Keratinocyte (primary cell): ENCODE measurements around the gene CEACAM19.
"Not testable (repeated sequence)": the region's sequence is repeated elsewhere in the genome, so short reads cannot be mapped to it uniquely, and the experiment has no call there.

ENCODE experiments used
- EZH2 ChIP-seq: IDR thresholded peaks from one replicate; pipeline ENCODE4 v1.6.1; 2012; ENCODE audit warnings: inconsistent platforms, mild to moderate bottlenecking, low read length, moderate library complexity
- TF ChIP-seq, protein P1 (sequence below), 3 experiments: IDR thresholded peaks in 1 of 3; conservative IDR thresholded peaks in 1 of 3; optimal IDR thresholded peaks in 1 of 3; 2 replicates in 2 of 3; 3 replicates in 1 of 3; pipeline versions ENCODE3 to v1.5.1; 2011; ENCODE audit warnings: low read length in 3 of 3, mild to moderate bottlenecking in 3 of 3, moderate library complexity in 2 of 3, control low read depth in 1 of 3, inconsistent platforms in 1 of 3; ENCODE audit not compliant: insufficient read depth in 2 of 3; ENCODE audit errors: extremely low read depth in 1 of 3

DNA sequence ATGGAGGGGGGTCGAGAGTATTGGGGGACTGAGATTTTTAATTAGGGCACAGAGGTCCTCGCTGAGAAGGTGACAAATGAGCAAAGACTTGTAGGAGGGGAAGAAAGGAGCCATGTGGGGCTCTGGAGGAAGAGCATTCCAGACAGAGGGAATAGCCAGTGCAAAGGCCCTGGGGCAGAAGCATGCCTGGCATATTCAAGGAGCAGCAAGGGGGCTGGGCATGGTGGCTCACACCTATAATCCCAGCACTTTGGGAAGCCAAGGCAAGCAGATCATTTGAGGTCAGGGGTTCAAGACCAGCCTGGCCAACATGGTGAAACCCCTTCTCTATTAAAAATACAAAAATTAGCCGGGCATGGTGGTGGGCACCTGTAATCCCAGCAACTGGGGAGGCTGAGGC, 13.1 kb downstream of the CEACAM19 start:
- TF ChIP-seq, protein P1, sequence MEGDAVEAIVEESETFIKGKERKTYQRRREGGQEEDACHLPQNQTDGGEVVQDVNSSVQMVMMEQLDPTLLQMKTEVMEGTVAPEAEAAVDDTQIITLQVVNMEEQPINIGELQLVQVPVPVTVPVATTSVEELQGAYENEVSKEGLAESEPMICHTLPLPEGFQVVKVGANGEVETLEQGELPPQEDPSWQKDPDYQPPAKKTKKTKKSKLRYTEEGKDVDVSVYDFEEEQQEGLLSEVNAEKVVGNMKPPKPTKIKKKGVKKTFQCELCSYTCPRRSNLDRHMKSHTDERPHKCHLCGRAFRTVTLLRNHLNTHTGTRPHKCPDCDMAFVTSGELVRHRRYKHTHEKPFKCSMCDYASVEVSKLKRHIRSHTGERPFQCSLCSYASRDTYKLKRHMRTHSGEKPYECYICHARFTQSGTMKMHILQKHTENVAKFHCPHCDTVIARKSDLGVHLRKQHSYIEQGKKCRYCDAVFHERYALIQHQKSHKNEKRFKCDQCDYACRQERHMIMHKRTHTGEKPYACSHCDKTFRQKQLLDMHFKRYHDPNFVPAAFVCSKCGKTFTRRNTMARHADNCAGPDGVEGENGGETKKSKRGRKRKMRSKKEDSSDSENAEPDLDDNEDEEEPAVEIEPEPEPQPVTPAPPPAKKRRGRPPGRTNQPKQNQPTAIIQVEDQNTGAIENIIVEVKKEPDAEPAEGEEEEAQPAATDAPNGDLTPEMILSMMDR (optimal IDR thresholded peaks at IDR 0.05 in 1 of 3, IDR thresholded peaks at IDR 0.05 in 1 of 3, conservative IDR thresholded peaks at IDR 0.05 in 1 of 3; ENCODE audit: extremely low read depth in 1 of 3, insufficient read depth in 2 of 3, low read length in 3 of 3): not testable (repeated sequence)
- TF ChIP-seq EZH2: not testable (repeated sequence)
